Left kidney (tissue), 2 donors: ENCODE measurements around the gene BMX. TPM values are rescaled to one million over a fixed set of nuclear protein-coding genes. Genes with fewer than 3 reads are reported as not detected.

Source experiments
- DNase-seq: peaks from one replicate; pipeline ENCODE4 v3.0.0-alpha.2; 2013
- polyA plus RNA-seq: library from polyadenylated mRNA; unstranded; fragments of 120-200 nt; gene quantifications from one replicate; pipeline ENCODE4 v1.2.1, GENCODE V29; 2013; ENCODE audit not compliant: insufficient read length

The BMX gene
- polyA plus RNA-seq, 1 donor = 0.55 TPM

GRCh38 chrX:15567886-15568616 lies 67.4 kb downstream of the BMX start:
- DNase-seq = no peak

DNA sequence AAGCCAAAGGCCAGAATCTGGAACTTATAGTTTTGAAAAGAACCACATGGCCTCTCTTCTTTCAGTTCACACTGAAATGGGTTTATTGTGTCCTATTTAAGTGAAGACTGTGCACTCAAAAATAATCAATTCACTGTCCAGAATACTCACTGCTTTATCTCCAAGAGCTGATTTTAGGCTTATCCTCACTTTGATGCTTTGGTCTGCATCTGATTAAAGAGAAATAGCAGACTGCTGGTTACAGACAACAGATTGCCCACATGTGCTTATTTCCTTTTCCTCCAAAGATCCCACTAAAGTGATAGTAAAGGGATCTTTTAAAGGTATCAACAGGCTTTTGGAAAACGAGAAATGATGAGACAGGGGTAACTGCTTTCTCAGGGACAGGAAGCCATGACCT lies 69.5 kb downstream of the BMX start:
- no peak for DNase-seq

- no peak for DNase-seq
Measured at GRCh38 chrX:15574017-15574416, 73.4 kb downstream of the BMX start.

DNA sequence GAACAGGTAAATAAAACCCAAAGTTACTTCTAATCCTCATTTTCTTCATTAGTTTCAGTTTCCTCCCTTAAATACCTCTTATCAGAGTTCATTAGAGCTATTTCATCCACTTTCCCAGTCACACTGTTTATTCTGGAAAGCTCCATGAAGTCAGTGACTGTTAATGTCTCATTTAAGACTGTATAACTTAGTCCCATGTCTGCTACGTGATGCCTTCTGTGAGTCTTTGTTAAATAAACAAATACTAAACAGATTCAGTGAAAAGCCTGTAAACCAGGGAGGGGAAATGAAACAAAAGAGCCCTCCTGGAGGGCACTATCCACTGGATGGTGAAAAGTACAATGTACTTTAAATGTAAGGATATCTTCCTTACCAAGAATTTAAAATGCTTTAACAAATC lies 75.4 kb downstream of the BMX start:
- DNase-seq = no peak

GRCh38 chrX:15579778-15580747 lies 79.5 kb downstream of the BMX start:
- no peak for DNase-seq

- no peak for DNase-seq
Measured at GRCh38 chrX:15594371-15594770, 93.8 kb downstream of the BMX start.

GRCh38 chrX:15598026-15598425 lies 97.4 kb downstream of the BMX start:
- DNase-seq = no peak

GRCh38 chrX:15599461-15599860 lies 98.9 kb downstream of the BMX start:
- DNase-seq = no peak

GRCh38 chrX:15600049-15600448 lies 99.4 kb downstream of the BMX start:
- no peak for DNase-seq

DNA sequence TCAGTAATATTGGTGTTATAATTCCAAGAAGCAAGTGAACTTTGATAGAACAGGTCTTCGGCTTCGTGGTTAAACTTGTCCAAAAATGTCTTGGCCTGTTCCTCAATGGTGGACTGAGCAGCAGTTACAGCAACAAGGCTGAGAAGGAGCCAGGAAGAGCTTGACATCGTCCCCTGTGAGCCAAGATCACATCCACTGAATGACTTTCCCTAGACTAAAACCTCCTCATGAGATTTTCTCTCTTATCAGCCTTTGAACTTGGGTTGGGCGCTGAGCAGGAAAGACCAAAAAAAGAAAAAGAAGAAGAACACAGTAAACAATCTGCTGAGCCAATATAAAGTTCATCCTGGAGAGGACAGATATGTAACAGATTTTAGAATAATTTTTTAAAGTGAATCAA lies 100.1 kb downstream of the BMX start, which contains the start of gene ACE2:
Gene ACE2 (minus strand): TSS at position 216 of the 400 bp plus-strand sequence. CDS start 49 bp downstream, at position 167.
- DNase-seq = no peak

- no peak for DNase-seq
Measured at GRCh38 chrX:15601932-15602331, 101.3 kb downstream of the BMX start.

DNA sequence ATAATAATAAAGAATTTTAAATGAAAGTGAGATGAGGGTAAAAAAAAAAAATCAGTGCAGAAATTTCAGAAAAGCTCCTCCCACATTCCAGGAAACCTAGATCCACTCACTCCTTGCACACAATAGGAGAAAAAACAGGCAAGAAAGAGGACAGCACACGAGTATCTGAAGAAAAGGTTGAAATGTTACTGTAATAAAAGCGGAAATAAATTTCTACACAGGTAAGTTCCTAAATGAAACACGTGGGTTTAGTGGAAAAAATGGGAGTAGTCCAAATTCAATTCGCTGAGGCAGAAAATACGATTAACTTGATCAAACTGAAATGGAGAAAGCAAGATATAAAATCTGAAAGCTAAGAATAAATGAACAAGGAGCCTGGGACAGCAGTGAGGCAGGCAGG lies 102.2 kb downstream of the BMX start:
- DNase-seq = no peak

- DNase-seq = no peak
Measured at GRCh38 chrX:15605226-15605625, 104.6 kb downstream of the BMX start.

Other genes starting within 250 kb of the BMX start
- gene ASB9, start 230.7 kb upstream of the BMX start, polyA plus RNA-seq = 13.3 TPM
- gene ASB11, start 185.2 kb upstream of the BMX start, polyA plus RNA-seq = 0.08 TPM
- gene PIGA, start 165.3 kb upstream of the BMX start, polyA plus RNA-seq = 19.6 TPM
- 0.55 TPM for gene VEGFD, start 116.4 kb upstream of the BMX start, polyA plus RNA-seq
- 5.6 TPM for gene PIR, start 7.5 kb upstream of the BMX start, polyA plus RNA-seq
- gene ACE2, start 100.2 kb downstream of the BMX start, polyA plus RNA-seq = 55.0 TPM
- 21.4 TPM for gene CLTRN, start 164.0 kb downstream of the BMX start, polyA plus RNA-seq
- 12.3 TPM for gene CA5B, start 237.5 kb downstream of the BMX start, polyA plus RNA-seq